WTC11 (cell line): ENCODE data around the gene KLHL30. TPM values are rescaled to one million over a fixed set of nuclear protein-coding genes. Genes with fewer than 3 reads are reported as not detected.

Experiments used
- ATAC-seq: fragments of 200-7000 bp; cut with Tn5 transposase; 2 replicates; pipeline ENCODE4 v1.10.0; 2021; ENCODE audit warnings: mild to moderate bottlenecking, moderate library complexity
- CTCF ChIA-PET: fragments of 300-600 bp; sonication (Branson Sonifier 250); formaldehyde crosslinking; loops from one replicate; lab custom pipeline; 2021; ENCODE audit warnings: antibody characterized with exemption; lab: Charles Lee
- POLR2A ChIA-PET: fragments of 350-600 bp; sonication (Branson Sonifier 250); formaldehyde crosslinking; loops from one replicate; lab custom pipeline; 2021; ENCODE audit warnings: antibody characterized with exemption; lab: Charles Lee
- DNase-seq: peaks from one replicate; pipeline ENCODE4 v3.0.0; 2021; ENCODE audit warnings: low spot score
- H3K27ac Mint-ChIP-seq: 2 replicates; pipeline ENCODE4 v1.8.0; 2021; ENCODE audit warnings: mixed read lengths
- H3K27me3 Mint-ChIP-seq: 2 replicates; pipeline ENCODE4 v1.8.0; 2021; ENCODE audit warnings: low read depth, mild to moderate bottlenecking, moderate library complexity, mixed read lengths
- H3K36me3 Mint-ChIP-seq: 2 replicates; pipeline ENCODE4 v1.8.0; 2021; ENCODE audit warnings: mixed read lengths
- H3K4me1 Mint-ChIP-seq: 2 replicates; pipeline ENCODE4 v1.8.0; 2022; ENCODE audit warnings: mixed read lengths
- H3K4me3 Mint-ChIP-seq: 2 replicates; pipeline ENCODE4 v1.8.0; 2021; ENCODE audit warnings: mild to moderate bottlenecking, moderate library complexity, mixed read lengths
- H3K9me3 Mint-ChIP-seq: 2 replicates; pipeline ENCODE4 v1.8.0; 2021; ENCODE audit warnings: mixed read lengths
- AFF4 ChIP-seq: sonication (generic); formaldehyde crosslinking; IDR thresholded peaks from 2 replicates; pipeline ENCODE4 v1.8.1; 2023; ENCODE audit warnings: mild to moderate bottlenecking, missing genetic modification reagents, borderline replicate concordance
- ATF1 ChIP-seq: sonication (generic); formaldehyde crosslinking; IDR thresholded peaks from 2 replicates; pipeline ENCODE4 v1.8.1; 2023; ENCODE audit warnings: mild to moderate bottlenecking, moderate library complexity, missing genetic modification reagents
- E2F1 ChIP-seq: sonication (generic); formaldehyde crosslinking; IDR thresholded peaks from 2 replicates; pipeline ENCODE4 v1.8.0; 2022; ENCODE audit warnings: mild to moderate bottlenecking, missing genetic modification reagents
- FOXJ3 ChIP-seq: sonication (generic); formaldehyde crosslinking; IDR thresholded peaks from 2 replicates; pipeline ENCODE4 v1.9.0; 2021; ENCODE audit warnings: missing genetic modification reagents, mild to moderate bottlenecking, borderline replicate concordance
- GRHL2 ChIP-seq: fragments of 250-450 bp; sonication (Bioruptor Pico); IDR thresholded peaks from 2 replicates; pipeline ENCODE4 v1.8.0; 2022; ENCODE audit warnings: mild to moderate bottlenecking, moderate library complexity; ENCODE audit not compliant: insufficient replicate concordance, severe bottlenecking
- IRF1 ChIP-seq: sonication (generic); formaldehyde crosslinking; IDR thresholded peaks from 2 replicates; pipeline ENCODE4 v1.8.0; 2023; ENCODE audit warnings: missing genetic modification reagents
- IRF2 ChIP-seq: sonication (generic); formaldehyde crosslinking; IDR thresholded peaks from 2 replicates; pipeline ENCODE4 v1.8.0; 2022; ENCODE audit warnings: low read depth, missing genetic modification reagents, borderline replicate concordance
- JUN ChIP-seq: sonication (generic); formaldehyde crosslinking; IDR thresholded peaks from 2 replicates; pipeline ENCODE4 v1.8.0; 2023; ENCODE audit warnings: mild to moderate bottlenecking, missing genetic modification reagents
- MAX ChIP-seq: sonication (generic); formaldehyde crosslinking; IDR thresholded peaks from 2 replicates; pipeline ENCODE4 v1.8.0; 2022; ENCODE audit warnings: mild to moderate bottlenecking, missing genetic modification reagents
- MXD4 ChIP-seq: fragments of 250-450 bp; sonication (Bioruptor Pico); IDR thresholded peaks from 2 replicates; pipeline ENCODE4 v1.8.0; 2021; ENCODE audit warnings: mild to moderate bottlenecking, moderate library complexity, borderline replicate concordance
- MYBL2 ChIP-seq: sonication (generic); formaldehyde crosslinking; IDR thresholded peaks from 2 replicates; pipeline ENCODE4 v1.8.1; 2023; ENCODE audit warnings: mild to moderate bottlenecking, moderate library complexity, missing genetic modification reagents
- NFE2L1 ChIP-seq: sonication (generic); formaldehyde crosslinking; IDR thresholded peaks from 2 replicates; pipeline ENCODE4 v1.8.1; 2023; ENCODE audit warnings: missing genetic modification reagents
- PRRX2 ChIP-seq: fragments of 250-450 bp; sonication (Bioruptor Pico); IDR thresholded peaks from 2 replicates; pipeline ENCODE4 v1.8.0; 2021; ENCODE audit warnings: mild to moderate bottlenecking
- RELA ChIP-seq: sonication (generic); formaldehyde crosslinking; IDR thresholded peaks from 2 replicates; pipeline ENCODE4 v1.8.1; 2022; ENCODE audit warnings: missing genetic modification reagents, mild to moderate bottlenecking, borderline replicate concordance
- SMAD3 ChIP-seq: sonication (generic); formaldehyde crosslinking; IDR thresholded peaks from 2 replicates; pipeline ENCODE4 v1.8.0; 2022; ENCODE audit warnings: missing genetic modification reagents, mild to moderate bottlenecking, borderline replicate concordance
- ZNF671 ChIP-seq: fragments of 250-450 bp; sonication (Bioruptor Pico); IDR thresholded peaks from 2 replicates; pipeline ENCODE4 v1.8.0; 2021; ENCODE audit warnings: mild to moderate bottlenecking
- total RNA-seq: library from RNA; stranded (reverse); gene quantifications from 3 replicates; pipeline ENCODE4 v1.2.3, GENCODE V29; 2021
- TF ChIP-seq, protein P1 (sequence below): fragments of 250-450 bp; sonication (Bioruptor Pico); IDR thresholded peaks from 2 replicates; pipeline ENCODE4 v2.1.2; 2022; ENCODE audit warnings: mild to moderate bottlenecking, moderate library complexity
- TF ChIP-seq, protein P2 (sequence below): sonication (generic); formaldehyde crosslinking; IDR thresholded peaks from 2 replicates; pipeline ENCODE4 v1.8.1; 2022; ENCODE audit warnings: mild to moderate bottlenecking, moderate library complexity, missing genetic modification reagents
- TF ChIP-seq, protein P3 (sequence below): sonication (generic); formaldehyde crosslinking; IDR thresholded peaks from 2 replicates; pipeline ENCODE4 v1.8.1; 2023; ENCODE audit warnings: mild to moderate bottlenecking, missing genetic modification reagents, moderate library complexity
- TF ChIP-seq, protein P4 (sequence below): sonication (generic); formaldehyde crosslinking; IDR thresholded peaks from 2 replicates; pipeline ENCODE4 v1.8.1; 2023; ENCODE audit warnings: mild to moderate bottlenecking, missing genetic modification reagents

The KLHL30 gene
- total RNA-seq, 1 experiment from 2014 or later: not detected

- no peaks in the 10 kb centered on the region for H3K27me3 Mint-ChIP-seq
- ChIA-PET CTCF (interaction anchor here (0.6 to 5.8 kb wide), 10 partner anchors 10 to 127 kb away, joined by 3 to 36 read pairs (median 4); no protein-coding TSS in a partner anchor), POLR2A (no interaction called here)
- H3K4me3 Mint-ChIP-seq: no peak overlapping the region
- no peak for TF ChIP-seq IRF1 (CRISPR knock-in tag)
- TF ChIP-seq MXD4 (CRISPR knock-in tag): no peak
- TF ChIP-seq FOXJ3 (CRISPR knock-in tag): no peak
- TF ChIP-seq RELA (CRISPR knock-in tag): no peak
- no peak for TF ChIP-seq IRF2 (CRISPR knock-in tag)
- TF ChIP-seq MYBL2 (CRISPR knock-in tag): no peak
- TF ChIP-seq E2F1: no peak
- no peak for TF ChIP-seq NFE2L1 (CRISPR knock-in tag)
- TF ChIP-seq, protein P1, sequence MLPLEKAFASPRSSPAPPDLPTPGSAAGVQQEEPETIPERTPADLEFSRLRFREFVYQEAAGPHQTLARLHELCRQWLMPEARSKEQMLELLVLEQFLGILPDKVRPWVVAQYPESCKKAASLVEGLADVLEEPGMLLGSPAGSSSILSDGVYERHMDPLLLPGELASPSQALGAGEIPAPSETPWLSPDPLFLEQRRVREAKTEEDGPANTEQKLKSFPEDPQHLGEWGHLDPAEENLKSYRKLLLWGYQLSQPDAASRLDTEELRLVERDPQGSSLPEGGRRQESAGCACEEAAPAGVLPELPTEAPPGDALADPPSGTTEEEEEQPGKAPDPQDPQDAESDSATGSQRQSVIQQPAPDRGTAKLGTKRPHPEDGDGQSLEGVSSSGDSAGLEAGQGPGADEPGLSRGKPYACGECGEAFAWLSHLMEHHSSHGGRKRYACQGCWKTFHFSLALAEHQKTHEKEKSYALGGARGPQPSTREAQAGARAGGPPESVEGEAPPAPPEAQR (CRISPR knock-in tag): no peak
- no peak for TF ChIP-seq MAX (CRISPR knock-in tag)
- TF ChIP-seq SMAD3 (CRISPR knock-in tag): no peak
- TF ChIP-seq PRRX2 (CRISPR knock-in tag): no peak
- TF ChIP-seq, protein P2, sequence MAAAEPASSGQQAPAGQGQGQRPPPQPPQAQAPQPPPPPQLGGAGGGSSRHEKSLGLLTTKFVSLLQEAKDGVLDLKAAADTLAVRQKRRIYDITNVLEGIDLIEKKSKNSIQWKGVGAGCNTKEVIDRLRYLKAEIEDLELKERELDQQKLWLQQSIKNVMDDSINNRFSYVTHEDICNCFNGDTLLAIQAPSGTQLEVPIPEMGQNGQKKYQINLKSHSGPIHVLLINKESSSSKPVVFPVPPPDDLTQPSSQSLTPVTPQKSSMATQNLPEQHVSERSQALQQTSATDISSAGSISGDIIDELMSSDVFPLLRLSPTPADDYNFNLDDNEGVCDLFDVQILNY (CRISPR knock-in tag): no peak
- TF ChIP-seq, protein P3, sequence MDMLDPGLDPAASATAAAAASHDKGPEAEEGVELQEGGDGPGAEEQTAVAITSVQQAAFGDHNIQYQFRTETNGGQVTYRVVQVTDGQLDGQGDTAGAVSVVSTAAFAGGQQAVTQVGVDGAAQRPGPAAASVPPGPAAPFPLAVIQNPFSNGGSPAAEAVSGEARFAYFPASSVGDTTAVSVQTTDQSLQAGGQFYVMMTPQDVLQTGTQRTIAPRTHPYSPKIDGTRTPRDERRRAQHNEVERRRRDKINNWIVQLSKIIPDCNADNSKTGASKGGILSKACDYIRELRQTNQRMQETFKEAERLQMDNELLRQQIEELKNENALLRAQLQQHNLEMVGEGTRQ (CRISPR knock-in tag): no peak
- TF ChIP-seq GRHL2: no peak
- TF ChIP-seq, protein P4, sequence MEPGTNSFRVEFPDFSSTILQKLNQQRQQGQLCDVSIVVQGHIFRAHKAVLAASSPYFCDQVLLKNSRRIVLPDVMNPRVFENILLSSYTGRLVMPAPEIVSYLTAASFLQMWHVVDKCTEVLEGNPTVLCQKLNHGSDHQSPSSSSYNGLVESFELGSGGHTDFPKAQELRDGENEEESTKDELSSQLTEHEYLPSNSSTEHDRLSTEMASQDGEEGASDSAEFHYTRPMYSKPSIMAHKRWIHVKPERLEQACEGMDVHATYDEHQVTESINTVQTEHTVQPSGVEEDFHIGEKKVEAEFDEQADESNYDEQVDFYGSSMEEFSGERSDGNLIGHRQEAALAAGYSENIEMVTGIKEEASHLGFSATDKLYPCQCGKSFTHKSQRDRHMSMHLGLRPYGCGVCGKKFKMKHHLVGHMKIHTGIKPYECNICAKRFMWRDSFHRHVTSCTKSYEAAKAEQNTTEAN (CRISPR knock-in tag): no peak
- H3K4me1 Mint-ChIP-seq: 0 out of 2 replicates have a peak, but pooled peaks cover 7% of the 10 kb centered on the region
- H3K36me3 Mint-ChIP-seq: no peaks in the 10 kb centered on the region
- H3K27ac Mint-ChIP-seq: no peak overlapping the region
- ATAC-seq (peak; percentile 7; the same call in 1 of the 2 replicates), DNase-seq (no peak)
- peaks cover 8% of the 10 kb centered on the region for H3K9me3 Mint-ChIP-seq
These were observed 12.7 kb downstream of the KLHL30 start for GRCh38 chr2:238151205-238151604.

DNA sequence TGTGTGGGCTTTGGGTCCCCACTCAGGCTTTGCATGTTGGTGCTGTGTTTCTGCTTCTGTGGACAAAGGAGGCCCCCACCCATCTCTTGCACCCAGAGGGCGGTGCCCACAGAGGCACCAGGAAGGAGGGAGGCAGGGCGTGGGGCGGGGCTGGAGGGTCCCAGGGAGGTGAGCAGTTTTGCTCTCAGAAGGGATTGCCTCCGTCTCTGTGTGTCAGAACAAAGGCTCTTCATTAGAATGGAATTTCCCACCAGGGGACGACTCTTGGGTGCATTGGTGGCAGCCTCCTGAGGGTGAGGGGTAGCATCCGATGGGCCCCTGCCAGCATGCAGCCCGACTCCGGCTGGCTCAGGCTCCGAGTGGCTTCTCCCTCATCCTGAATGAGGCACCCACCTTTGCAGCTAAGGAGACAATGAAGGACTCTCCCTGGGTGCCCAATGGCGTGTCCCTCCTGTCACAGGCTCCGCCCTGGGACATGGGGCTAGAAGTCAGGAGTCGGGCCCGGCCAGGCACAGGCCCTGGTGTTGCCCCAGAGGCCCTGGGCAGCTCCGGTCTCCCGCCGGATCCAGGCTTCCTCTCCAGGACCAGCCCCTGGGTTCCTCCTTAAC is 13.3 kb downstream of the KLHL30 start:
- ATAC-seq: peak; percentile 68
- no peak for DNase-seq
- Mint-ChIP-seq H3K9me3 (peaks cover 8% of the 10 kb centered on the region), H3K4me3 (no peak overlapping the region), H3K27me3 (no peaks in the 10 kb centered on the region), H3K4me1 (0 out of 2 replicates have a peak, but pooled peaks cover 7% of the 10 kb centered on the region), H3K36me3 (no peaks in the 10 kb centered on the region), H3K27ac (no peak overlapping the region)
- TF ChIP-seq JUN: no peak
- TF ChIP-seq ATF1 (CRISPR knock-in tag): no peak
- TF ChIP-seq AFF4 (CRISPR knock-in tag): no peak
- TF ChIP-seq ZNF671 (CRISPR knock-in tag): no peak
- POLR2A ChIA-PET: no interaction called here
- CTCF ChIA-PET: interaction anchor here (0.6 to 5.8 kb wide), 14 partner anchors 10 to 330 kb away, joined by 3 to 36 read pairs (median 4); no protein-coding TSS in a partner anchor
